Fibroblast of skin of left biceps (primary cell): ENCODE measurements around the gene SLC27A5.

ENCODE experiments used
- DNase-seq, 2 experiments: peaks; one replicate each; pipeline ENCODE4 v3.0.0-alpha.2; 2013; ENCODE audit warnings: low read depth in 2 of 2

Gene SLC27A5

GRCh38 chr19:58511353-58512208, at the start of gene SLC27A5:
SLC27A5 (minus strand) TSS chr19:58511992; CDS start chr19:58511955, 37 bp downstream.
- DNase-seq, result no peak

GRCh38 chr19:58560921-58561320, 49.1 kb upstream of the SLC27A5 start:
- no peak for DNase-seq

- no peak for DNase-seq
These were observed 48.5 kb upstream of the SLC27A5 start for GRCh38 chr19:58560007-58560887.

- peak in 1 of 2 experiments; percentile 61 for DNase-seq
These were observed 47.6 kb upstream of the SLC27A5 start for GRCh38 chr19:58559275-58560006.

- DNase-seq, result peak; percentile 95 to 96
These were observed 47.0 kb upstream of the SLC27A5 start for GRCh38 chr19:58558623-58559274.

GRCh38 chr19:58558066-58558622, 46.4 kb upstream of the SLC27A5 start, which contains the start of gene UBE2M:
UBE2M (minus strand) TSS chr19:58558611; CDS start chr19:58558381, 230 bp downstream.
- DNase-seq, result no peak

- no peak for DNase-seq
These were observed 45.7 kb upstream of the SLC27A5 start for GRCh38 chr19:58557221-58558065.

GRCh38 chr19:58556622-58557220, 44.9 kb upstream of the SLC27A5 start:
- DNase-seq, result no peak

GRCh38 chr19:58555920-58556621, 44.3 kb upstream of the SLC27A5 start:
- DNase-seq, result no peak

- no peak for DNase-seq
These were observed 43.6 kb upstream of the SLC27A5 start for GRCh38 chr19:58555369-58555885.

GRCh38 chr19:58554494-58555368, 42.9 kb upstream of the SLC27A5 start, which contains the start of gene CHMP2A:
CHMP2A (minus strand) TSS chr19:58555105; CDS start chr19:58554212, 893 bp downstream.
- peak; percentile 90 to 91 for DNase-seq

GRCh38 chr19:58553799-58554493, 42.2 kb upstream of the SLC27A5 start:
- DNase-seq, result no peak

- no peak for DNase-seq
These were observed 40.9 kb upstream of the SLC27A5 start for GRCh38 chr19:58552655-58553054.

GRCh38 chr19:58551577-58552471, 40.0 kb upstream of the SLC27A5 start:
- DNase-seq, result no peak

- DNase-seq, result no peak
These were observed 39.3 kb upstream of the SLC27A5 start for GRCh38 chr19:58551123-58551497.
